Erythroblast (primary cell): ENCODE results near the gene SYNJ2.

Source experiments
- GATA1 ChIP-seq: IDR thresholded peaks from 2 replicates; pipeline ENCODE4 v1.6.1; 2011; ENCODE audit warnings: low read depth, mild to moderate bottlenecking, control low read depth, low read length, moderate library complexity
- POLR2A ChIP-seq: IDR thresholded peaks from 2 replicates; pipeline ENCODE4 v1.6.1; 2011; ENCODE audit warnings: mild to moderate bottlenecking, low read length

DNA sequence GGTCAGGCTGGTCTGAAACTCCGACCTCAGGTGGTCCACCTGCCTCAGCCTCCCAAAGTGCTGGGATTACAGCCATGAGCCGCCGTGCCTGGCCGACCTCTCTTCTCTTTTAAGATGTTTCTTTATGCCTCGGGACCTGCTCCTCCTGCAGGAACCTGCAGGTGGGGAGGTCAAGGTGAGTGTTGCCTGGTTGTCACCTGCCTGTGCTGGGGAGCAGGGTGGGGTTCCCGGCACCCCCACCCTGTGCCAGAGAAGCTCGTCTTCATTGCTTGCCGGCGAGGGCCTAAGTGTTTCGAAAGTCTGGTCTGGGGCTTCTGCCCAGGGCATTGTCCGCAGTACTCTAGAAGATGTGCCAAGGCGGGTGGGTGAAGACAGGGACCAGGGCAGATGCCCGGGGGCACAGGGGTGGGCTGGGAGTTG is 36.0 kb downstream of the SYNJ2 start:
- TF ChIP-seq POLR2A (no peak), GATA1 (no peak)
